C4-2B (cell line): Measurements from ENCODE around the gene TECPR2.

ENCODE experiments used
- ZFX ChIP-seq: fragments of 450-650 bp; IDR thresholded peaks from 2 replicates; pipeline ENCODE4 v1.6.1; 2017
- TF ChIP-seq, protein P1 (sequence below): fragments of 450-650 bp; conservative IDR thresholded peaks from 2 replicates; pipeline ENCODE4 v1.5.1; 2017; ENCODE audit warnings: mild to moderate bottlenecking

DNA sequence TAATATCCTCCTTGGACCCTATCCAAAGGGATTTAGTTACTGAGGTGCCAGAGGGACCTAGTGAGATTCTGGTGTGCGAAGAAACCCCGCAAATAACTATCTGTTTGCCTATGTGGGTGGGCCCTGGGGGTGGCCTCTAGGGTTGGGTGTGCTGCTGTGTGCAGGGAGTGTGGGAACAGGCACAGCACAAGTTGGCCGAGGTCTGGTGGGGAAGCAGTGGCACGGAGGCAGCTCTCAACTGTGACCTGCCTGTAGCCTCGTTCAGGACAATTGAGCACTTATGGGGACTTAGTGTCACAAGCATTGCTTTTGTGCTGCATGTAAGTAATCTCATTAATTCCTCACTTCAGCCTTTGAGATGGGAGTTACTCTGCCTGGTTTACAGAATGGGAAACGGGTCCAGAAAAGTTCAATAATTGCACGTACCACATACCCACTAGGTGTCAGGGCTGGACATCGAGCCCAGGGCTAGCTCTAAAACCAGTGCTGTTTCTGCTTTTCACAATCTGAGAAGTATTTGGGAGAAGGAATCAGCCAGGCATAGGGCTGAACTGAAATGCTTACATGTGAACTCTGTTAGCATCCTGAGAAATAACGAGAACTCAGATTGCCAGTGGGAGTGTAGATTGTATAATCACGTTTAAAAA, 58.8 kb downstream of the TECPR2 start:
- TF ChIP-seq, protein P1, sequence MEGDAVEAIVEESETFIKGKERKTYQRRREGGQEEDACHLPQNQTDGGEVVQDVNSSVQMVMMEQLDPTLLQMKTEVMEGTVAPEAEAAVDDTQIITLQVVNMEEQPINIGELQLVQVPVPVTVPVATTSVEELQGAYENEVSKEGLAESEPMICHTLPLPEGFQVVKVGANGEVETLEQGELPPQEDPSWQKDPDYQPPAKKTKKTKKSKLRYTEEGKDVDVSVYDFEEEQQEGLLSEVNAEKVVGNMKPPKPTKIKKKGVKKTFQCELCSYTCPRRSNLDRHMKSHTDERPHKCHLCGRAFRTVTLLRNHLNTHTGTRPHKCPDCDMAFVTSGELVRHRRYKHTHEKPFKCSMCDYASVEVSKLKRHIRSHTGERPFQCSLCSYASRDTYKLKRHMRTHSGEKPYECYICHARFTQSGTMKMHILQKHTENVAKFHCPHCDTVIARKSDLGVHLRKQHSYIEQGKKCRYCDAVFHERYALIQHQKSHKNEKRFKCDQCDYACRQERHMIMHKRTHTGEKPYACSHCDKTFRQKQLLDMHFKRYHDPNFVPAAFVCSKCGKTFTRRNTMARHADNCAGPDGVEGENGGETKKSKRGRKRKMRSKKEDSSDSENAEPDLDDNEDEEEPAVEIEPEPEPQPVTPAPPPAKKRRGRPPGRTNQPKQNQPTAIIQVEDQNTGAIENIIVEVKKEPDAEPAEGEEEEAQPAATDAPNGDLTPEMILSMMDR: no peak
- TF ChIP-seq ZFX: no peak
